Activated T-cell treated with anti-CD3 and anti-CD28 coated beads for 4 hours (primary cell): Measurements from ENCODE around the gene TRAK2.

Experiments used
- DNase-seq: peaks from one replicate; pipeline ENCODE4 v3.0.0-alpha.2; 2020

The TRAK2 gene

DNA sequence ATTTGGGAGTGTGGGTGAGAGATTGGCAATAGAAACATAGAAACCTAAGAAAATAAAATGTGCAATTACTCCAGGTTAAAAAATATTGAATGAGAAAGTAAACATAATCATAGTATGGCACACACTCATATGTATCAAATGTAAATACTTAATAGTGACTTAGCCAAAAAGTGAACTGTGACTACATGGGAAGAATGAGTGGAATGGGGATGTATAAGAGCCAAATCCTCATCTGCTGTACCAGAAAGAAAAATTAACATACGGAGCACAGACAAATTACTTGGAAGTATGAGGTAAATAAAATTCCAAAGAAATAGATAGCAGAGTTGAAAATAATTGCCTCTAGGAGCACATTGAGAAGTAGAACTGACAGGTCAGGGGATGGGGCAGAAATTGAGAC is 98.1 kb downstream of the TRAK2 start:
- no peak for DNase-seq

DNA sequence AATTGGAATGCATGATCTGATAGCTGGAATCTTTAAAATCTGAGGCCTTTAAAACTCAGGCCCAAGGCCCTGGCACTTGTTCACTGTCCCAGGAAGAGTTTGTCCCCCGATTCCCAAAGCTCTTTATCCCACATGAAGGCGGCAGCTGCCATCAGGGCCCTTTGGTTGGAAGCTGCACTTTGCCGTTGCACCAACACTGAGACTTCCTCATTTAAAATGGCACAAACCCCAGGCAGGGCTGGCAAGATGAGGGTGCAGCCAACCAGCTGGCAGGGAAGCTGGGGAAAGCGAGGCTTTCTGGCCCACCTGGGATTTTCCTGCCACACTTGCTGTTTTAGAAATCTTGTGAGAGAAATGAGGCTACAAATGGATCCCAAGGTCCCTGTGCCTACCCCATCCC is 100.4 kb downstream of the TRAK2 start:
- DNase-seq = no peak

DNA sequence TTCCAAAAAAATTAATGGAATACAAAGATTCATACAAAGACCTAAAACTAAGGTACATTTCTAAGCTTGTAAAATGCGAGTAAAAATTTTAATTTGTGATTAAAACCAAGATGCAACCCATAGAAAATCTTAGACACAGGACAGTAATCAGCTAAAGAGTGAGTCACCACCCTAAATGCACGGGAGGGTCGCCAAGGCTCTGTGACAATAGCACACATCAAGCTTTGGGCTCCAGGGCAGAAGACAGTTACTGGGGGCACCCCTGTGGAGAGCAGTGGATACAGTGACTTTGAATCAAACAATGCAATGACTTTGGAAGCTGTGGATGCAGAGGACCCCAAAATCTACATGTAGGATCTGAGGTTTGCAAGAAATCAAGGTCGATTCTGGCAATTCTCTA is 101.7 kb downstream of the TRAK2 start:
- DNase-seq = no peak

DNA sequence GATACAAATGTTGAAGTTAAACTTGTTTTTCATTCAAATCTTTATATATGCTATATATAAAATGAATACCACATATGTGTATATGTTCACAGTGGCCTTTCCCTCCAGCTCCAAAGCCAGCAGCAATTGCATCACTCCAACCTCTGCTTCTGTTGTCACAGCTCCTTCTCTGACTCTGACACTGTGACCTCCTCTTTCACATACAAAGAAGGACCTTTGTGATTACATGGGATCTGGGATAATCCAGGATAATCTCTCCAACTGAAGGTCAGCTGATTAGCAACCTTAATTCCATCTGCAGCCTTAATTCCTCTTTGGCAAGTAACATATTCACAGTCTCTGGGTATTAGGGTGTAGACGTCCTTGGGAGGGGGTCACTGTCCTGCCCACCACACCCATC is 102.5 kb downstream of the TRAK2 start:
- DNase-seq = no peak

DNA sequence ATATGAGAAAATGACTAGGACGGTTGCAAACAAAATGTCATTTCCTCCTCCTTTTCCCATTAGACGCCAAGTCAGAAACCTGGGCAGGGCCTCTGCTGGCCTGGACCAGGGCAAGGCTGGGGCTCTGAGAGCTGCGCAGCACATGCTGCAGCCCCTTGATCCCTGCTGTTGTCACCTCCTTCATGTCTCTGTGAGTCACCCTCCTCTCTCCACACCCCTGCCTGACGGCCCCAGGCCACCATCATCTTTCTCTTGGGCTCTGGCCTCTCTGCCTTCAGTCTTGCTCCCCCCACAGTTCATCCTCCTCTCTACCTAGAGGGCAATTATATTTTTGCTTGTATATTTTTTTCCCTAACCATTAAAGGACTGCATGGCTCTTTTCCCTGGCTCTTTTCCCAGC is 104.1 kb downstream of the TRAK2 start:
- no peak for DNase-seq

DNA sequence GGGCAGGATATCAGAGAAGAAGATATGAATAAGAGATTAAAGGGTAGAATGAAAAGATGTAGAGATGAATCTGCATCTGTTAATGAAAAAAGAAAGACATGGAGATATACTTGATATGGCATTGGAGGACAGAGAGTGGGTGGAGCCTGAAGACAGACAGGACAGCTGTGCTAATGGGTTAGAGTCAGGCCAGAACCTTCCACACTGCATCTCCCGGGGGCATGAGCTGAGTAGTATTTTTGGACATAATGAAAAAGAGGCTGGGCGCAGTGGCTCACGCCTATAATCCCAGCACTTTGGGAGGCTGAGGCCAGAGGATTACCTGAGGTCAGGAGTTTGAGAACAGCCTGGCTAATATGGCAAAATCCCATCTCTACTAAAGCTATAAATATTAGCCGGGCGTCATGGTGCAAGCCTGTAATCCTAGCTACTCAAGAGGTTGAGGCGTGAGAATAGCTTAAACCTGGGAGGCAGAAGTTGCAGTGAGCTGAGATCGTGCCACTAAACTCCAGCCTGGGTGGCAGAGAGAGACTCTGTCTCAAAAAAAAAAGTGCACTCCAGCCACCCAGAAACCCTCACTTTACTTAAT is 105.5 kb downstream of the TRAK2 start:
- DNase-seq = no peak

DNA sequence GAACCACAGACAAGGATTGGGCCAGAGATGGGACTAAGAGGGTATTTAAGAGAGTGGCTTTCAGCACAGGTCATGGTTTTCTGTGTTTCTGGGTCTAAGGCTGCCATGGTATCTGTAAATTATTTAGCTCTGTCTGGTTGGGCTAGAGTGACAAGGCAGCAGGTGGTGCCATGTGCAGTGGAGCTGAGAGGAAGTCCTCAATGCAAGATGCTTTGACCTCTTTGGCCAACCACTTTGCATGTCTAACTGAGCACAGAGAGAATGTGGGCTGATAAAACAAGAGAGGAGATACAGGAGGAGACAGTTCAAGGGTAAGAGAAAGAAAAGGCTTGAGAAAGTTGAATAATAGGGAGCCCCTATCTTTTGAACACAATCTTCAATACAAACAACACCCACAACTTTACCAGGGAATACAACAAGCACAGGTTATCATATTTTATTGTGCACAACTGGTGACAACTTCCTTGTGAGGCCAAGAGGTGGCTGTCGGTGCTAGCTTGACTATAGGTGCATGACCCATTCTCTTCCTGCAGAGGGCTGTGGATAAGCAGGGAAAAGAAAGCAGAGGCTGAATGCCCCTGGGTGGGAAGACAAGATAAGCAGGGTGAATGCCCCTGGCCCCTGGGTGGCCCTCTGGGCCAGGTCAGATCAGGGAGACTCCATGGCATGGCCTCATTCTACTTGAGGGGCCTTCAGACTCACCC is 106.4 kb downstream of the TRAK2 start:
- no peak for DNase-seq

DNA sequence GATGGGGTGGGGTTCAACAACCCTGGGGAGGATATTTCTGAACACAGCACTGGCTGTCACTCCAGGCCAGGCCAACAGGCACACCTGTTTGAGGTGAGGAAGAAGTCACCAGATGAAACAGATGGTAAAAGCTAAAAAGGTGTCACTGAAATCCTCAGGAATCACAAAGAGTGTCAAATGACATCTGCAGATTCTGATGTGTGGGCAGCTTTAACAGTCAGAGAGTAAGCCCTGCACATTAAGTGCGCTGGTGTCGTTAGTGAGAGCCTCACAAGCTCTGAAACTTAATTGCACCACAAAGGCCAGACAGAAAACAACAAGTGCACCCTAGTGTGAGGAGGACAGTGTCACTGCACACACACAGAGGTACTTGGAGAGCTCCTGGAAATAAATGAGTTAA is 107.7 kb downstream of the TRAK2 start:
- no peak for DNase-seq

DNA sequence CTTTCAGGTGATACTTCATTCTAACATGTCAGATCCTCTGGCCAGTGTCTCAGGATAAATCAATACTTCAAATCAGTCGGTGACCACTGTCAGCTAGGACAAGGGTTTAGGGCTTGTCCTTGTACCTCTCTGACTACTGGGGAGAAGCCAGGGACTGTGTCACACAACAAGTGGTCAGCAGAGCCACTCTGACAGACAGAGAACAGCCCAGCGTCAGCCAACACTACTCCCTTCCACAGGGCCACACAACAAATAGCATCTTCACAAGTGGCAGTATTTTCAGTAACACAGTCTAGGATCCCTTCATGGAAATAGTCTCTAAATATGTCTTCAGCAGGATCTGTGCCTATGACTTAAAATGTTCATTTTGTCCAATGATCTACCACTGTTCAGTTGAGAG is 108.3 kb downstream of the TRAK2 start:
- DNase-seq = no peak

DNA sequence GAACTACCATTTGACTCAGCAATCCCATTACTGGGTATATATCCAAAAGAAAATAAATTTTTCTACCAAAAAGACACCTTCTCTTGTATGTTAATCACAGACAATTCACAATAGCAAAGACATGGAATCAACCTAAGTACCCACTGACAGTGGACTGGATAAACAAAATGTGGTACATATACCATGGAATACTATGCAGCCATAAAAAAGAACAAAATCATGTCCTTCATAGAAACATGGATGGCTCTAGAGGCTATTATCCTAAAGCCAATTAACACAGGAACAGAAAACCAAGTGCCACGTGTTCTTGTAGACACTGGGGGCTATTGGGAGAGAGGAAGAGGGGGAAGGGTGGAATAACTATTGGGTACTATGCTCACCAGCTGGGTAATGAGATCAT is 121.8 kb downstream of the TRAK2 start:
- no peak for DNase-seq

DNA sequence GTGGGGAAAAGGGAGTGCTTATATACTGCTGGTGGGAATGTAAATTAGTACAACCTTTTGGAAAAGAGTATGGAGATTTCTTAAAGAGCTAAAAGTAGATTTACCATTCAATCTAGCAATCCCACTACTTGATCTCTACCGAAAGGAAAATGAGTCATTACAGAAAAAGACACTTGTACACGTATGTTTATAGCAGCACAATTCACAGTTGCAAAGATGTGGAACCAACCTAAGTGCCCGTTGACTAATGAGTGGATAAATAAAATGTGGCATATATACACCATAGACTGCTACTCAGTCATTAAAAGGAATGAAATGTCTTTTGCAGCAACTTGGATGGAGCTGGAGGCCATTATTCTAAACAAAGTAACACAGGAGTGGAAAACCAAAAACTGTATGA is 123.6 kb downstream of the TRAK2 start:
- no peak for DNase-seq
